ENCODE results near the gene RNU2-1. TPM values are rescaled to one million over a fixed set of nuclear protein-coding genes. Genes with fewer than 3 reads are reported as not detected.
A peak's percentile ranks its signal among the peaks of the same experiment; 100 is the strongest.

The RNU2-1 gene
- total and polyA plus RNA-seq, 2 of the 13 experiments (the other 11 are each of a cell fraction or from before 2014, with no cell fraction given): not detected

DNA sequence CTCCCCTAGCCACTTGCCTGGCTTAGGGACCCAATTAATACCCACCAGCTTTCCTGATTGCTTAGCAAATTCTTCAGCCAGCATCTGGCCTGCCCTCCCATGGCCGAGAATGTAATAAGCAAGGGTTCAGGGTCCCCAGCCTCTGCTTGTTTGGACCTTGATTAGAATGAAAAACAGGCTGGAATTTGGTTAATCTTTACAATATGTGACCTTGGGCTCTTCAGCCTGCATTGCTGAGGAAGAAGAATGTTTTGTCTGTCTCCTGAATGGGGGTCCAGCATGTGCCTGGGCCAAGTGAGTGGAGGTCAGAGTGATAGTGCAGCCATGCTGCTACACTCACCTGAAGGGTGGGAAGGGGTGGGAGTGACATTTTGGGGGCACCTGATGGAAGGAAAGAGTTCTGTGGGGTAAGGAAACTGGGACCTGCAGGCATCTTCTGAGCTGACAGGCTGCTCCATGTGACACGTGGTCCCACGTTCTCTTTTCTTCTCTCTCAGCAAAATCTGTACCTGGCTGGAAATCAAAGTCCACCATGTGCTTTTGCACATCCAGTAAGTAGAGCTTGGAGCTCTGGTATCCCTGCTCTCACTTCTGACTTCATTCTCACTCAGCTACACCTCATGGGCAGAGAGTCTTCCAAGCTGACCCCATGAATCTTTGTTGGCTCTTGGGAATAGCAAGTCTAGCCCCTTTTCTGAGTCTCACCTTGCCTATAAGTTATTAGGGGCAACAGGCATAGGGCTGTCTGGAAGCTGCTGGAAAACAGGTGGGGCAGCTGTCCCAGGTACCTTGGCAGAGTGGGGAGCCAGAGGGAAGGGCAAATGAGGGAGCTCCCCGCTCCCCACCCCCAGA lies 16.8 kb downstream of the RNU2-1 start (continued):
- TF ChIP-seq DR1 (CRISPR knock-in tag; IDR thresholded peaks at IDR 0.05): no peak; the same call in 1 of the 2 replicates
- peak; percentile 78 for TF ChIP-seq ZNF766 (CRISPR knock-in tag; IDR thresholded peaks at IDR 0.05; ENCODE audit: borderline replicate concordance)
- TF ChIP-seq PHF8 (CRISPR knock-in tag; IDR thresholded peaks at IDR 0.05): peak; percentile 49
- no peak for TF ChIP-seq SMARCC2 (IDR thresholded peaks at IDR 0.05)
- TF ChIP-seq ADNP (CRISPR knock-in tag; IDR thresholded peaks at IDR 0.05): no peak
- TF ChIP-seq SOX6 (IDR thresholded peaks at IDR 0.05): no peak
- TF ChIP-seq SOX6 (CRISPR knock-in tag; IDR thresholded peaks at IDR 0.05): peak; percentile 92
- no peak for TF ChIP-seq FOXK1 (CRISPR knock-in tag; IDR thresholded peaks at IDR 0.05; ENCODE audit: borderline replicate concordance, low read depth)
- TF ChIP-seq RERE (CRISPR knock-in tag; IDR thresholded peaks at IDR 0.05; ENCODE audit: low read depth): 0 out of 2 replicates have a peak, but pooled peaks have one; percentile 65
- no peak for TF ChIP-seq ZNF136 (CRISPR knock-in tag; IDR thresholded peaks at IDR 0.05; ENCODE audit: low read depth)
- TF ChIP-seq ELK4 (CRISPR knock-in tag; IDR thresholded peaks at IDR 0.05; ENCODE audit: borderline replicate concordance): no peak
- no peak for TF ChIP-seq TP53 (CRISPR knock-in tag; conservative IDR thresholded peaks at IDR 0.05)
- no peak for TF ChIP-seq PBX3 (CRISPR knock-in tag; IDR thresholded peaks at IDR 0.05; ENCODE audit: borderline replicate concordance)
- 0 out of 2 replicates have a peak, but pooled peaks have one; percentile 37 for TF ChIP-seq ZNF644 (CRISPR knock-in tag; IDR thresholded peaks at IDR 0.05; ENCODE audit: low read depth)
- TF ChIP-seq MED8 (CRISPR knock-in tag; IDR thresholded peaks at IDR 0.05; ENCODE audit: insufficient replicate concordance): no peak
- peak; percentile 52; the same call in 1 of the 2 replicates for TF ChIP-seq THYN1 (CRISPR knock-in tag; IDR thresholded peaks at IDR 0.05; ENCODE audit: borderline replicate concordance, low read depth)
- no peak for TF ChIP-seq TOE1 (CRISPR knock-in tag; IDR thresholded peaks at IDR 0.05)
- peak; percentile 34 for TF ChIP-seq TMF1 (CRISPR knock-in tag; IDR thresholded peaks at IDR 0.05; ENCODE audit: low read depth)
- TF ChIP-seq, protein P1, sequence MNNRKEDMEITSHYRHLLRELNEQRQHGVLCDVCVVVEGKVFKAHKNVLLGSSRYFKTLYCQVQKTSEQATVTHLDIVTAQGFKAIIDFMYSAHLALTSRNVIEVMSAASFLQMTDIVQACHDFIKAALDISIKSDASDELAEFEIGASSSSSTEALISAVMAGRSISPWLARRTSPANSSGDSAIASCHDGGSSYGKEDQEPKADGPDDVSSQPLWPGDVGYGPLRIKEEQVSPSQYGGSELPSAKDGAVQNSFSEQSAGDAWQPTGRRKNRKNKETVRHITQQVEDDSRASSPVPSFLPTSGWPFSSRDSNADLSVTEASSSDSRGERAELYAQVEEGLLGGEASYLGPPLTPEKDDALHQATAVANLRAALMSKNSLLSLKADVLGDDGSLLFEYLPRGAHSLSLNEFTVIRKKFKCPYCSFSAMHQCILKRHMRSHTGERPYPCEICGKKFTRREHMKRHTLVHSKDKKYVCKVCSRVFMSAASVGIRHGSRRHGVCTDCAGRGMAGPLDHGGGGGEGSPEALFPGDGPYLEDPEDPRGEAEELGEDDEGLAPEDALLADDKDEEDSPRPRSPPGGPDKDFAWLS (CRISPR knock-in tag; IDR thresholded peaks at IDR 0.05; ENCODE audit: borderline replicate concordance): peak; percentile 98; the same call in 1 of the 2 replicates
- TF ChIP-seq SMC3 (IDR thresholded peaks at IDR 0.05; ENCODE audit: low read length): peak; percentile 81
